Measurements from ENCODE around the gene GABBR2. TPM values are rescaled to one million over a fixed set of nuclear protein-coding genes. Genes with fewer than 3 reads are reported as not detected.

Gene GABBR2
- total RNA-seq, 2 experiments from 2014 or later = not detected

DNA sequence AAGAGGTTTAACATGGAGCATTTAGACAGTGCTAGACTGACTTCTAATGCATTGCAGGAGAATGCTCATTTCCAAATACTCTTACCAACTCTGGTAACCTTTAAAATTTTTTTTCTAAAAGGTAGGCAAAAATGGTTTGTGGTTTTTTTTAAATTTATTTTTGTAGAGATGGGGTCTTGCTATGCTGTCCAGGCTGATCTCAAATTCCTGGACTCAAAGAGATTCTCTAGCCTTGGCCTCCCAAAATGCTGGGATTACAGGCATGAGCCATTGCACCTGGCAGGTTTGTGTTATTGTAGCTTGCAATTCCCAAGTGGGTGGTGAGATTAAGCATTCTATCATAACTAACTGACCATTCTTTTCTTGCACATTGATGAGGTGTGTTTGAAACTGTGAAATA is 410.3 kb downstream of the GABBR2 start:
- H3K27me3 Mint-ChIP-seq = peaks cover 5% of the 10 kb centered on the region
- CTCF ChIA-PET = no interaction called here
- H3K9me3 Mint-ChIP-seq = no peaks in the 10 kb centered on the region

GRCh38 chr9:98295824-98296223 is 412.9 kb downstream of the GABBR2 start:
- Mint-ChIP-seq H3K27me3 (peaks cover 5% of the 10 kb centered on the region), H3K9me3 (no peaks in the 10 kb centered on the region), H3K27ac (no peak overlapping the region), H3K4me1 (ENCODE audit: low read depth) (no peaks in the 10 kb centered on the region), H3K36me3 (ENCODE audit: low read depth) (no peaks in the 10 kb centered on the region), H3K4me3 (no peak overlapping the region)
- Histone ChIP-seq H3K27ac (ENCODE audit: low read depth in 1 of 2, low read length in 2 of 2) (no peak overlapping the region), H3K9me3 (ENCODE audit: control insufficient read depth in 1 of 2, insufficient read depth in 1 of 2, low read length in 2 of 2) (no peaks in the 10 kb centered on the region), H3K4me3 (ENCODE audit: low read length) (no peak overlapping the region), H3K4me1 (ENCODE audit: insufficient read depth, low read length) (no peaks in the 10 kb centered on the region), H3K36me3 (ENCODE audit: insufficient read depth, low read length) (no peaks in the 10 kb centered on the region), H3K27me3 (ENCODE audit: control insufficient read depth in 1 of 2, insufficient read depth in 2 of 2, low read length in 2 of 2) (peaks cover 0 to 2% of the 10 kb centered on the region in 2 experiments)
- ChIA-PET POLR2A (interaction anchor here (0.6 kb wide), 1 partner anchor 260 kb away, joined by 3 read pairs; no protein-coding TSS in a partner anchor), CTCF (no interaction called here)
- no peak for ATAC-seq (ENCODE audit: poor library complexity)
- no peak for TF ChIP-seq CTCF (IDR thresholded peaks at IDR 0.05)
- intact Hi-C loops (cut with DNase I, micrococcal nuclease) = no loop called here
- no peak for DNase-seq

More for the DNA sequence above, 410.3 kb downstream of the GABBR2 start:
- H3K4me3 Mint-ChIP-seq = no peak overlapping the region
- H3K36me3 Mint-ChIP-seq (ENCODE audit: low read depth) = no peaks in the 10 kb centered on the region
- TF ChIP-seq CTCF (IDR thresholded peaks at IDR 0.05) = no peak
- intact Hi-C loops (cut with DNase I, micrococcal nuclease) = no loop called here
- H3K27ac ChIP-seq (ENCODE audit: low read depth in 1 of 2, low read length in 2 of 2) = no peak overlapping the region
- no peaks in the 10 kb centered on the region for H3K4me1 ChIP-seq (ENCODE audit: insufficient read depth, low read length)
- DNase-seq (no peak), ATAC-seq (ENCODE audit: poor library complexity) (no peak)
- H3K4me3 ChIP-seq (ENCODE audit: low read length) = no peak overlapping the region
- no peaks in the 10 kb centered on the region for H3K36me3 ChIP-seq (ENCODE audit: insufficient read depth, low read length)
- POLR2A ChIA-PET = no interaction called here
- H3K4me1 Mint-ChIP-seq (ENCODE audit: low read depth) = no peaks in the 10 kb centered on the region
- peaks cover 0 to 4% of the 10 kb centered on the region in 2 experiments for H3K27me3 ChIP-seq (ENCODE audit: control insufficient read depth in 1 of 2, insufficient read depth in 2 of 2, low read length in 2 of 2)
- H3K9me3 ChIP-seq (ENCODE audit: control insufficient read depth in 1 of 2, insufficient read depth in 1 of 2, low read length in 2 of 2) = no peaks in the 10 kb centered on the region
- no peak overlapping the region for H3K27ac Mint-ChIP-seq

GRCh38 chr9:98291820-98292219 is 416.9 kb downstream of the GABBR2 start:
- intact Hi-C loops (cut with DNase I, micrococcal nuclease) = no loop called here

More at GRCh38 chr9:98291820-98292219, 416.9 kb downstream of the GABBR2 start:
- no peaks in the 10 kb centered on the region for H3K27me3 ChIP-seq (ENCODE audit: control insufficient read depth in 1 of 2, insufficient read depth in 2 of 2, low read length in 2 of 2)
- H3K27ac ChIP-seq (ENCODE audit: low read depth in 1 of 2, low read length in 2 of 2) = no peak overlapping the region
- no peak for TF ChIP-seq CTCF (IDR thresholded peaks at IDR 0.05)
- Mint-ChIP-seq H3K27ac (no peak overlapping the region), H3K36me3 (ENCODE audit: low read depth) (no peaks in the 10 kb centered on the region), H3K27me3 (peaks cover 5% of the 10 kb centered on the region), H3K4me3 (no peak overlapping the region), H3K9me3 (no peaks in the 10 kb centered on the region), H3K4me1 (ENCODE audit: low read depth) (no peaks in the 10 kb centered on the region)
- ChIA-PET POLR2A (no interaction called here), CTCF (no interaction called here)
- ATAC-seq (ENCODE audit: poor library complexity) (no peak), DNase-seq (no peak)
- no peaks in the 10 kb centered on the region for H3K4me1 ChIP-seq (ENCODE audit: insufficient read depth, low read length)
- no peaks in the 10 kb centered on the region for H3K36me3 ChIP-seq (ENCODE audit: insufficient read depth, low read length)
- H3K4me3 ChIP-seq (ENCODE audit: low read length) = no peak overlapping the region
- no peaks in the 10 kb centered on the region for H3K9me3 ChIP-seq (ENCODE audit: control insufficient read depth in 1 of 2, insufficient read depth in 1 of 2, low read length in 2 of 2)

Measured in CD4-positive, alpha-beta T cell (primary cell).